H9 (cell line): Measurements from ENCODE around the gene ZNF267. TPM values are rescaled to one million over a fixed set of nuclear protein-coding genes. Genes with fewer than 3 reads are reported as not detected.

Experiments
- DNase-seq: peaks from one replicate; pipeline ENCODE4 v3.0.0-alpha.2; 2017
- H2AFZ ChIP-seq: one replicate; pipeline ENCODE4 v1.6.1; 2013; ENCODE audit warnings: mild to moderate bottlenecking, low read length, control low read depth, moderate library complexity
- H2AK5ac ChIP-seq: 2 replicates; pipeline ENCODE4 v1.6.1; 2013; ENCODE audit warnings: low read length, control low read depth, mixed read lengths; ENCODE audit not compliant: insufficient read length
- H2BK120ac ChIP-seq: one replicate; pipeline ENCODE4 v1.6.1; 2013; ENCODE audit warnings: low read depth, mild to moderate bottlenecking, low read length, control low read depth, inconsistent platforms; ENCODE audit not compliant: poor library complexity, severe bottlenecking
- H2BK12ac ChIP-seq: 2 replicates; pipeline ENCODE4 v1.6.1; 2013; ENCODE audit warnings: low read length, control low read depth, mixed read lengths, low read depth; ENCODE audit not compliant: insufficient read length
- H2BK15ac ChIP-seq: 2 replicates; pipeline ENCODE4 v1.6.1; 2013; ENCODE audit warnings: low read depth, low read length, control low read depth
- H2BK20ac ChIP-seq: one replicate; pipeline ENCODE4 v1.6.1; 2013; ENCODE audit warnings: low read depth, mild to moderate bottlenecking, low read length, control low read depth, inconsistent platforms; ENCODE audit not compliant: poor library complexity, severe bottlenecking
- H2BK5ac ChIP-seq: 2 replicates; pipeline ENCODE4 v1.6.1; 2013; ENCODE audit warnings: low read length, control low read depth, mixed read lengths; ENCODE audit not compliant: insufficient read length
- H3K14ac ChIP-seq: 2 replicates; pipeline ENCODE4 v1.6.1; 2013; ENCODE audit warnings: low read length, control low read depth; ENCODE audit not compliant: insufficient read depth
- H3K18ac ChIP-seq: 2 replicates; pipeline ENCODE4 v1.6.1; 2013; ENCODE audit warnings: low read depth, mild to moderate bottlenecking, mixed read lengths, low read length, control low read depth; ENCODE audit not compliant: insufficient read length
- H3K23ac ChIP-seq: 2 replicates; pipeline ENCODE4 v1.6.1; 2013; ENCODE audit warnings: low read length, control low read depth, mixed read lengths, low read depth; ENCODE audit not compliant: insufficient read length
- H3K23me2 ChIP-seq: 2 replicates; pipeline ENCODE4 v1.6.1; 2013; ENCODE audit warnings: low read depth, mild to moderate bottlenecking, mixed read lengths, low read length, control low read depth; ENCODE audit not compliant: insufficient read length, poor library complexity, severe bottlenecking
- H3K27ac ChIP-seq: 2 replicates; pipeline ENCODE4 v1.5.1; 2013; ENCODE audit warnings: low read length, control low read depth, mixed read lengths, low read depth; ENCODE audit not compliant: insufficient read length
- H3K27me3 ChIP-seq: 2 replicates; pipeline ENCODE4 v1.6.1; 2013; ENCODE audit warnings: low read length, control low read depth, inconsistent platforms; ENCODE audit not compliant: insufficient read depth
- H3K4ac ChIP-seq: 2 replicates; pipeline ENCODE4 v1.6.1; 2013; ENCODE audit warnings: low read depth, mild to moderate bottlenecking, control low read depth, inconsistent platforms, low read length, moderate library complexity
- H3K4me1 ChIP-seq: 2 replicates; pipeline ENCODE4 v1.6.1; 2013; ENCODE audit warnings: low read length, control low read depth, inconsistent platforms; ENCODE audit not compliant: insufficient read depth
- H3K4me2 ChIP-seq: 2 replicates; pipeline ENCODE4 v1.6.1; 2013; ENCODE audit warnings: low read length, control low read depth, mixed read lengths; ENCODE audit not compliant: insufficient read length, insufficient read depth
- H3K56ac ChIP-seq: 2 replicates; pipeline ENCODE4 v1.6.1; 2013; ENCODE audit warnings: low read depth, mild to moderate bottlenecking, mixed read lengths, low read length, control low read depth; ENCODE audit not compliant: insufficient read length
- H3K79me1 ChIP-seq: 2 replicates; pipeline ENCODE4 v1.6.1; 2013; ENCODE audit warnings: low read depth, mild to moderate bottlenecking, moderate library complexity, low read length, control low read depth, inconsistent platforms; ENCODE audit not compliant: insufficient read depth, poor library complexity, severe bottlenecking
- H3K79me2 ChIP-seq: 2 replicates; pipeline ENCODE4 v1.6.1; 2013; ENCODE audit warnings: low read length, control low read depth, inconsistent platforms; ENCODE audit not compliant: insufficient read depth
- H3K9ac ChIP-seq: 2 replicates; pipeline ENCODE4 v1.6.1; 2013; ENCODE audit warnings: low read length, control low read depth, mixed read lengths; ENCODE audit not compliant: insufficient read length; ENCODE audit errors: extremely low read depth
- H3K9me3 ChIP-seq: one replicate; pipeline ENCODE4 v1.6.1; 2013; ENCODE audit warnings: low read depth, low read length, inconsistent platforms; ENCODE audit not compliant: control insufficient read depth
- H3T11ph ChIP-seq: one replicate; pipeline ENCODE4 v1.6.1; 2013; ENCODE audit warnings: mild to moderate bottlenecking, low read length, control low read depth, inconsistent platforms
- H4K20me1 ChIP-seq: one replicate; pipeline ENCODE4 v1.6.1; 2013; ENCODE audit not compliant: control insufficient read depth, insufficient read length, insufficient read depth
- H4K5ac ChIP-seq: 2 replicates; pipeline ENCODE4 v1.6.1; 2013; ENCODE audit warnings: low read depth, mild to moderate bottlenecking, mixed read lengths, low read length, control low read depth; ENCODE audit not compliant: insufficient read length
- H4K8ac ChIP-seq: replicated peaks from 2 replicates; pipeline ENCODE4 v1.6.1; 2013; ENCODE audit warnings: low read length, control low read depth, mixed read lengths, low read depth; ENCODE audit not compliant: insufficient read length
- H4K91ac ChIP-seq: 2 replicates; pipeline ENCODE4 v1.6.1; 2013; ENCODE audit warnings: low read depth, mild to moderate bottlenecking, moderate library complexity, mixed read lengths, low read length, control low read depth; ENCODE audit not compliant: insufficient read length
- H3K27ac Mint-ChIP-seq, 3 experiments: 2 replicates in 2 of 3; 3 replicates in 1 of 3; pipeline ENCODE4 v1.8.0; 2020 to 2021; ENCODE audit warnings: mixed read lengths in 3 of 3, mild to moderate bottlenecking in 1 of 3, moderate library complexity in 1 of 3
- H3K27me3 Mint-ChIP-seq: 2 replicates; pipeline ENCODE4 v1.8.0; 2021; ENCODE audit warnings: low read depth, mild to moderate bottlenecking, moderate library complexity, mixed read lengths
- H3K36me3 Mint-ChIP-seq, 3 experiments: 2 replicates in 2 of 3; 3 replicates in 1 of 3; pipeline ENCODE4 v1.8.0; 2020 to 2021; ENCODE audit warnings: low read depth in 3 of 3, mixed read lengths in 3 of 3; ENCODE audit not compliant: insufficient read depth in 1 of 3
- H3K4me1 Mint-ChIP-seq, 2 experiments: 2 replicates each; pipeline ENCODE4 v1.8.0; 2020; ENCODE audit warnings: mixed read lengths in 2 of 2
- H3K4me3 Mint-ChIP-seq, 2 experiments: 2 replicates in 1 of 2; 3 replicates in 1 of 2; pipeline ENCODE4 v1.8.0; 2020 to 2021; ENCODE audit warnings: mild to moderate bottlenecking in 2 of 2, mixed read lengths in 2 of 2, moderate library complexity in 1 of 2
- H3K9me3 Mint-ChIP-seq, 2 experiments: 2 replicates in 1 of 2; 3 replicates in 1 of 2; pipeline ENCODE4 v1.8.0; 2020; ENCODE audit warnings: mild to moderate bottlenecking in 2 of 2, mixed read lengths in 2 of 2, moderate library complexity in 1 of 2
- WGBS: extraction: QIAGEN DNeasy Blood & Tissue Kit; methylation state at CpG from one replicate; pipeline ENCODE4 v1.1.7; 2013; ENCODE audit warnings: missing lambda C conversion rate, low lambda C conversion rate, mixed read lengths; ENCODE audit not compliant: insufficient read length; ENCODE audit errors: extremely low coverage; 5-methylcytosine and 5-hydroxymethylcytosine counted together
- total RNA-seq: library from RNA; stranded (reverse); gene quantifications from 2 replicates; pipeline ENCODE4 v1.2.1, GENCODE V29; 2021
- TF ChIP-seq, protein P1 (sequence below): fragments of 200-600 bp; sonication (generic); conservative IDR thresholded peaks from 3 replicates; pipeline ENCODE4 v1.8.0; 2021; ENCODE audit warnings: antibody characterized with exemption, mild to moderate bottlenecking

Gene ZNF267
- total RNA-seq, 1 experiment from 2014 or later, result 36.1 TPM

DNA sequence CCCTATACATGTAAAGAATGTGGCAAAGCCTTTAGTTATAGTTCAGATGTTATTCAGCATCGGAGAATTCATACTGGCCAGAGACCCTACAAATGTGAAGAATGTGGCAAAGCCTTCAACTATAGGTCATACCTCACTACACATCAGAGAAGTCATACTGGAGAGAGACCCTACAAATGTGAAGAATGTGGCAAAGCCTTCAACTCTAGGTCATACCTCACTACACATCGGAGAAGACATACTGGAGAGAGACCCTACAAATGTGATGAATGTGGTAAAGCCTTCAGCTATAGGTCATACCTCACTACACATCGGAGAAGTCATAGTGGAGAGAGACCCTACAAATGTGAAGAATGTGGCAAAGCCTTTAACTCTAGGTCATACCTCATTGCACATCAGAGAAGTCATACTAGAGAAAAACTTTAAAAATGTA, 42.5 kb downstream of the ZNF267 start:
- Histone ChIP-seq H3K18ac (no peak overlapping the region), H4K5ac (no peak overlapping the region), H3K14ac (no peak overlapping the region), H3K4me1 (no peaks in the 10 kb centered on the region), H3K4me2 (no peak overlapping the region), H2AK5ac (no peak overlapping the region), H2BK20ac (no peak overlapping the region), H2BK120ac (no peak overlapping the region), H2AFZ (no peak overlapping the region), H3K27me3 (no peaks in the 10 kb centered on the region), H3K56ac (no peak overlapping the region), H4K20me1 (no peaks in the 10 kb centered on the region), H3K23ac (no peak overlapping the region), H3K4ac (no peak overlapping the region), H3K23me2 (no peaks in the 10 kb centered on the region), H2BK15ac (no peak overlapping the region), H3K9ac (no peak overlapping the region), H4K91ac (no peak overlapping the region), H3K79me1 (peaks cover 2% of the 10 kb centered on the region), H3T11ph (no peak overlapping the region), H2BK5ac (no peak overlapping the region), H4K8ac (no peak overlapping the region), H3K79me2 (no peaks in the 10 kb centered on the region; the same call in 1 of the 2 replicates), H2BK12ac (no peak overlapping the region), H3K27ac (no peak overlapping the region), H3K9me3 (peaks cover 81% of the 10 kb centered on the region)
- no peak overlapping the region for H3K27ac Mint-ChIP-seq
- peaks cover 91 to 93% of the 10 kb centered on the region in 2 experiments for H3K9me3 Mint-ChIP-seq
- TF ChIP-seq, protein P1, sequence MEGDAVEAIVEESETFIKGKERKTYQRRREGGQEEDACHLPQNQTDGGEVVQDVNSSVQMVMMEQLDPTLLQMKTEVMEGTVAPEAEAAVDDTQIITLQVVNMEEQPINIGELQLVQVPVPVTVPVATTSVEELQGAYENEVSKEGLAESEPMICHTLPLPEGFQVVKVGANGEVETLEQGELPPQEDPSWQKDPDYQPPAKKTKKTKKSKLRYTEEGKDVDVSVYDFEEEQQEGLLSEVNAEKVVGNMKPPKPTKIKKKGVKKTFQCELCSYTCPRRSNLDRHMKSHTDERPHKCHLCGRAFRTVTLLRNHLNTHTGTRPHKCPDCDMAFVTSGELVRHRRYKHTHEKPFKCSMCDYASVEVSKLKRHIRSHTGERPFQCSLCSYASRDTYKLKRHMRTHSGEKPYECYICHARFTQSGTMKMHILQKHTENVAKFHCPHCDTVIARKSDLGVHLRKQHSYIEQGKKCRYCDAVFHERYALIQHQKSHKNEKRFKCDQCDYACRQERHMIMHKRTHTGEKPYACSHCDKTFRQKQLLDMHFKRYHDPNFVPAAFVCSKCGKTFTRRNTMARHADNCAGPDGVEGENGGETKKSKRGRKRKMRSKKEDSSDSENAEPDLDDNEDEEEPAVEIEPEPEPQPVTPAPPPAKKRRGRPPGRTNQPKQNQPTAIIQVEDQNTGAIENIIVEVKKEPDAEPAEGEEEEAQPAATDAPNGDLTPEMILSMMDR, result no peak
- no peaks in the 10 kb centered on the region for H3K4me1 Mint-ChIP-seq
- peaks cover 4% of the 10 kb centered on the region for H3K27me3 Mint-ChIP-seq
- no peak overlapping the region for H3K4me3 Mint-ChIP-seq
- no CpG with 5 or more reads among the region's 3 CpGs for WGBS
- no peak for DNase-seq
- peaks cover 69 to 84% (median 75%) of the 10 kb centered on the region in 3 experiments for H3K36me3 Mint-ChIP-seq
